NOMO-1 treated with dmso at 0.1 percent for 144 hours (cell line): ENCODE data around the gene FRY.

Source experiments
- DNase-seq: peaks from one replicate; lab custom pipeline; 2025; ENCODE audit not compliant: unreplicated experiment; lab: John Stamatoyannopoulos, UW

The FRY gene

DNA sequence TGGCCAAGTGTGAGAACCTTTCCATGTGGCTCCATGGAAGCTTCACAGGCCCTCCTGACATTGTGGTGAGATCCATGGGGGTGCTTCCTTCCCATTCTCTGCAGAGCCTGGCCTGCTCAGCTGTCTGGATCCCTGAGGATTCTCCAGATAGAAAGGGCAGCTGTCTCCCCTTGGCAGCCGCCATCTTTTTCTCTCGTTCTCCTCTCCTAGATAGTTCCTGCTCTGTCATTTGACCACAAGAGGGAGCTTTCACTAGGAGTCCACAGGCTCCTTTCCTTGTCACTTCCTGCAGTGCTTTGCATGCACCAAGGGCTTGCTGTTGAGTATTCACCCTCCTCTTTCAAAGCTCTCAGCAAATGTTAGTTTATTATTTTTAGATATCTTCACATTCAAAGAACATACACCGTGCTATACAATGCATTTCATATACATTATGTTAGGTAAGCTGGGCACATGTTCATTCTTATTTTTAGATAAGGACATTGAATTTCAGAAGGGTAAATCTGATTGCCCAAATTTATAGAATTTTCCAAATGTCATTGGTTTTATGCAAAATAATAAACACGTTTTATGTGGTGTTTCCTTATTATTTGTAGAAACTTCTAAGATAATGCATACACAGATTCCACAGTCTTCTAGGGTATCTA, 133.2 kb downstream of the FRY start:
- no peak for DNase-seq

DNA sequence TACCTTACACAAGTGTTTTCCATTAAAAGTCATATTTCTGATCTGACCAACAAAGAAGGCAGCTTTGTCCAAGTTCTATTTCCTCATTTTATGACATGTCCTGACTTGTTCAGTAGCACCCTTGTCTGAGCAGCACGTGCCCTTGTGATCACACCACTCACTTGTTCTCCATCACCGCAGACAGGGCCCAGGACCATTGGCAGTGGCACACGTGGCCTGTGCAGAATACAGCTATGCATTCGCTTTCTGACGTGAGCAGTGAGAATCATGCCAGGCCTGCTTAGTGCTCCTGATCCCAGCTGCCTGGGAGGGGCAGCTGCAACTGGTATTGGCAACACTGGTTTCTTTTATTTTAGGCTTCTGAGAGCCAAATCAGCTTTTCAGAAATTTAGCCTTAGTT, 134.2 kb downstream of the FRY start:
- peak; percentile 64 for DNase-seq

DNA sequence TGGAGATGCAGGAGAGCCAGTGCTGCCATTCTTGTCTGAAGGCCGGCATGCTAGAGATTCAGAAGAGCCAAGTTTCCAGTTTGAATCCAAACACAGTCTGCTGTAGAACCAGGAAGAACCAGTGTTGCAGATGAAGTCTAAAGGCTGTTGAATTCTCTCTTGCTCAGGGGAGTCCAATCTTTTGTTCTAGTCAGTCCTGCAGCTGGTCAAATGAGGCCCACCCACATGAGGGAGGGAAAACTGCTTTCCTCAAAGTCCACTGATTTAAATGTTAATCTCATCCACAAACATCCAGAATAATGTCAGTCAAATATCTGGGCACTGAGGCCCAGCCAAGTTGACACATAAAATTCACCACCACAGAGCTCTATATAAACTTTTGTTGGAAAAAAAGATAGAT, 136.6 kb downstream of the FRY start:
- DNase-seq = no peak

DNA sequence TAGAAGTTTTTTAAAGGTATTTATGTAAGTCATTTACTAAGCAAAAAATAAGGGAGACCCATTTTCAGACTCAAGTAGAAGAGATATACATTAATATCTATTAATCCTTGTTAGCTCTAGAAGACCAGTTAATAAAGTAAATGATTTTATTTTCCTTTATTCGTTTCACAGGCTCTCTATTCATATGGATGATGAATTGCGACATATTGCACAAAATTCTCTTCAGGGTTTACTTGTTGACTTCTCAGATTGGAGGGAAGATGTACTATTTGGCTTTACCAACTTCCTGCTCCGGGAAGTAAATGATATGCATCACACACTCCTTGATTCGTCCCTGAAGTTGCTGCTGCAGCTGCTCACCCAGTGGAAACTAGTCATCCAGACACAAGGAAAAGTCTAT, 139.3 kb downstream of the FRY start:
- DNase-seq = no peak

DNA sequence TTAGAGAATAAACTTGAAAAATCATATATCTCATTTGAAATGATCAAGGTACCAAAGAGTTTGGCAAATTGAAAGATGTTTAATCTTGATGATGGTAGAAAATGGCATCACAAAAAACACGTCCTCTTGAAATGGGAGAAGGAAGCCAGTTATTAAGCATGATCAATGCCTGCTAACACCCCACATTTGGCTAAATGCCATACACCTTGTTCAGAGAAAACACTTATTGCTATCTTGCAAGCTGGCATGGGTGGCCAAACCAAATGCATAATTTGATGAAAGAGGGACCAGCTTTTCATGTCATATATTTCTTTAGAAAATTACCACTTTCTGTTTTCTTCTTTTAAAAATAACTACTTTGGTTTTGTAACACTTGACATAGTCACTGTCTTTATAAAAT, 142.3 kb downstream of the FRY start:
- DNase-seq = no peak

DNA sequence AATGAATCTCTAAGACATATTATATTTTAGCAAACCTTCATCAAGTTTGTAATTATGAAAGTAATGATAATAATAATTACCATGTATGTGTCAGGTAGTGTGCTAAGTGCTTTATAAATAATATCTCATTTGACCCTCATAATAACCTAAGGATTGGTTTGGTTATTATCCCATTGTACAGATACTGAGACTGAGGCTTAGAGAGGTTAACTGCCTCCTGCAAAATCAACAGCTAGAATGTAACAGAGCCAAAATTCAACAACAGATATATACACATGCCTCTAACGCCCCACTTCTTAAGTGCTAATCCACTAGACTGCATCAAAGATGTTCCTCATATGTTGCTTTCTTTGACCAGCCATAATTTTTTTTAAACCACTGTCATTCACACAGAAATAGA, 142.8 kb downstream of the FRY start:
- DNase-seq = no peak

DNA sequence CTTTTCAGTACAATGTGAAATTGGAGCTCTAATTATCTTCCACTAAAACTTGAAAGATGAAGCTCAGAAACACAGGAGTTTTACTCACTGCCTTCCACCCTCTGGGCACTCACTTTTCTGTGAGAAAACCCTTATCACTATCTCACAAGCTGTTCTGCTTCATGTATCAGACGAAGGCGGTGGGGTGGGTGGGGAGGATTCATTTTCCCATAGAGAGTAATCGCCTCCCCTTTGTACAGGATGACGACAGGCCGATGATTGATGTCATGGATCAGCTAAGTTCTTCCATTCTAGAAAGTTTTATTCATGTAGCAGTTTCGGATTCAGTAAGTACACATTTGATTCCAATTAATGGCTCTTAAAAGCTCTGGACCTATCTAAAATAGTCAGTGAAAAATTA, 143.7 kb downstream of the FRY start:
- no peak for DNase-seq

DNA sequence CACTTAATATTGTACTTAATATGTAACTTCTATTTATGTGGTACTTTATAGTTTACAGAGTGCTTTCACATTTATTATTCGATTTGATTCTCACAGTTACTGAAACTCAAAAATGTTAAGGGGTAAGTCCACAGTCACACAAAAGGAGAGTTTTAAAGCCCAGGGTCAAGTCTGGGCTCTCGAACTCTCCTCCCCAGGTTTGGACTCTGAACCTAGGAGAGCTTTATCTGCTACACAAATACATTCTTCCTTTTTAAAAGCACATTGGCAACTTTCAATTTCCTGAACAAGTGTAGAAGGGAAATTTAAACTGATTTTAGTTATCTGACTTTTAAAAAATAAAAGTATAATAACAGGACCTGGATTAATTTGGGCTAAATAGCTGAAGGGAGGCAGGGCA, 144.4 kb downstream of the FRY start:
- no peak for DNase-seq

DNA sequence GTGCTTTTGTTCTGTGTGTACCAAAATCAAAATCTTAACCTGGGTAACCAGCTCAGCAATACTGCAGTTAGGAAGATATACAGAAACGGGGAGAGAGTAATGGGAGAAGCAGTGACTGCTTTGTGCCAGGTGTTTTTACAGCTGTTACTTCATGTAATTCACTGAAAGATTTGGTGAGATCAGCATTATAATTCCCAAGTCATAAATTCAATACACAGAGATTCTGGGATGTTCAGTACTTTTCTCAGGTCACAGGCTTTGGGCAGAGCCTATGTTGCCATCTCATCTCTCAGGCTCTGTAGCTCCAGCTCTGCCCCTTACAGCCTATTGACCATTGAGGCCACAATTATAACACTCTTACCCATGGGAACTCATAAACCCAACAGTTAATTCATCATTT, 145.1 kb downstream of the FRY start:
- no peak for DNase-seq

DNA sequence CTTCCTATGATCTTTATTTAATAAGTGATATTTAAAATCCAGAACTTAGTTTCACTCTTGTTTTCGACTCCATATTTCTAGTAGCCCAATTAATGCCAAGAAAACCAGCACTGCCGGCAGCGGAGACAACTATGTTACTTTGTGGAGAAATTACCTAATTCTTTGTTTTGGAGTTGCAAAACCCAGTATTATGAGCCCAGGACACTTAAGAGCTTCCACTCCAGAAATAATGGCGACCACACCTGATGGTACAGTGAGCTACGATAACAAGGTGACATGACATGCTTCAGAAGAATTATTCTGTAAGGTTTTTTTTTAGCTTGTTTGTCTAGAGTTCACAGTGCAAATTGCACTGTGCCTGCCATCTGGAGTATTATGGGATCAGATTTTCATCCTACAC, 147.2 kb downstream of the FRY start:
- DNase-seq = no peak

DNA sequence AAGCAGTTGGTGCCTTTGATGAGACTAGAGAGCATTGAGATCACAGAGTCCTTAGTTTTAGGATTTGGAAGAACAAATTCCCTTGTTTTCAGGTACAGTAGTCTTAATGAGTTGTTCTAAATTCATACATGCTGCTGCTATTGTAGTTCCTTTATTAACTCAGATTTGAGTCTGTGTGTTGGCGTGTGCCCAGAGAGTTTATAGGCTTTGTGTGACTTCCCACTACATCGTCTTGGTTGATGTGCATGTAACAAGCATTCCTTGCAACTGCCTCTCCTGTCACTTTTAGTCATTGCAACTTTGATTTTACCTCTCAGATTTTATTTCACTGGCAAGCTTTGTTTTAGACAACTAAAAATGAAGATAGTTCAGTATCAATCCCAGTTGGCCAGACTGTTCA, 148.1 kb downstream of the FRY start:
- no peak for DNase-seq

DNA sequence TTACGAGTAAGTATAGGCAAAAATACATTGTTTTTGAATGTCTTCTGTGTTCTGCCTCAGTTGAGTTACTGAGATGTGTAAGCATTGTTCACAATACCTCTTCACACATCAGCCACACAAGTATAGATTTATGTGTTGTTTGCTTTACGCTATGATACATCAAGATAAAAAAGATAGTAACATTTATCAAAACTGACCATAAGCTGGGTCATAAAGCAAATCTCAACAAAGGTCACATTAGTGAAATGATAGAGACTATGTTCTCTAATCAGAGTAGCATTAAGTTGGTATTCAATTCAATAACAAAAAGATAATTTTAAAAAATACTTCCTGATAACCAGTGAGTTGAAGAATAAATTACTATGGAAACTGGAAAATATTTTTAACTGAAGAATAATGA, 156.1 kb downstream of the FRY start:
- no peak for DNase-seq

DNA sequence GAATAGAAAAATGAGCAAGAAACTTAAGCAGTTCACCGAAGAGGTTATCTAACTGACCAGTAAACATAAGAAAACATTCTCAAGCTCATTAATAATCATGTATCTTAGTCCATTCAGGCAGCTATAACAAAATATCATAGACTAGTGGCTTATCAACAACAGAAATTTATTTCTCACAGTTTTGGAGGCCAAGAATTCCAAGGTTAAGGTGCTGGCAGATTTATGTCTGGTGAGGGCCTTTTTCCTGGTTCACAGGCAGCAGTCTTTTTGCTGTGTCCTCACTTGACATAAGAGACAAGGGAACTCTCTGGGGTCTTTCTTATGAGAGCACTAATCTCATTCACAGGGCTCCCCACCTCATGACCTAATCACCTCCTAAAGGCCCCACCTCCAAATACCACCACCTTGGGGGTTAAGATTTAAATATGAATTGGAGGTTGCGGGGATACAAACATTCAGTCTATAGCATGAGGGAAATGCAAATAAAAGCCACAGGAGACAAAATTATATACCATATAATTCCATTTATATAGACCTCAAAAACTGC, 160.0 kb downstream of the FRY start:
- DNase-seq = no peak

DNA sequence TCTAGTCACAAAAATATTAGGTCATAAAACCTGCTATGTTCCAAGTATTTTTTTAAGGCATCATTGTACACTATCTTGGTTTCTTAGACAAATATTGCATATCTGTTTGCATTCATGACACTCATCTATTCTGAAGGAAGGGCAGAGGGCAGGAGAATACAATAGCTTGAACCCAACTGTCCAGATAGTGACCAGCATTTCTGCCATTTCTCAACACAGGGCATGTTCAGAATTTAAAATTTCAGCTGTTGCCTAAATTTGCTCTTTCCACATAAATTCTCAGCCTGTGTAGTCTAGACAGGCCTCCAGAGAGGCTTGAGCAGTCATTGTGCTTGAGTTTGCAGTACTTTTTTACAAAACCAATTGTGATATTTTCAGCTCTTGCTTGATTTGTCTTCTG, 164.1 kb downstream of the FRY start:
- DNase-seq = no peak

DNA sequence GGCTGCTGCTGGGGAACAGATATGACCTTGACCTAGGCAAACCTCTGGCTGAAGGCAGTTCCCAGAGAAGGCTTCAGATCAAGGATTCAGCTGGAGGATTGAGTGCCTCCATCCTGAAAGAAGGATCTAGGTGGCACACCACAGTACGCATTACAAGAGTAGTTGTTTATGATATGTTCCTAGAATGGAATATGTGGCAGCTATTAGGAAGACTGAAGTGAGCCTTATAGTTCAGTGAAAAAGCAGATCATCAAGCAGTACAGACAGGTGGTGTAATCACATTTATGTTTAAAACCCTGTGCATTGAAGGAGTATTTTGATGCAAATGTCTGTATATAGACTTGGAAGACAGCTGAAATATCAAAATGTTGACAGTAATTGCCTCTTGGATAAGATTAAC, 167.6 kb downstream of the FRY start:
- DNase-seq = no peak

DNA sequence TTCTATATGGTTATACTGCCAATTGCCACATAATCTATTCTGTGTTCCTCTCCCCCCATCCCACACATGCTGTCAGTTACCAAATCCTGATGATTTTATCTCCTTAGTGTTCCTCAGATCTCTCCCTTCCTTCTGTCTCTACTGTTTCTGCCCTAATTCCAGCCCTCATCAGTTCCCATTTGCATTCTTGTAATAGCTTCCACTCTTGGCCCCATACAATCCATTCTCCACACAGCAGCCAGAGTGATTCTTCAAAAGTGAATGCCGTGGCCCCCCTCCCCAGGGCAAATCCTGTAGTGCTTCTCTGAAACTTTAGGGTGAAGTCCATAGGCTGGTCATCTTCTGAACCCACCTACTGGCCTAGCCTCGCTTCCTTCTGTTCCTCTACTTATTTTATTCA, 169.2 kb downstream of the FRY start:
- no peak for DNase-seq

DNA sequence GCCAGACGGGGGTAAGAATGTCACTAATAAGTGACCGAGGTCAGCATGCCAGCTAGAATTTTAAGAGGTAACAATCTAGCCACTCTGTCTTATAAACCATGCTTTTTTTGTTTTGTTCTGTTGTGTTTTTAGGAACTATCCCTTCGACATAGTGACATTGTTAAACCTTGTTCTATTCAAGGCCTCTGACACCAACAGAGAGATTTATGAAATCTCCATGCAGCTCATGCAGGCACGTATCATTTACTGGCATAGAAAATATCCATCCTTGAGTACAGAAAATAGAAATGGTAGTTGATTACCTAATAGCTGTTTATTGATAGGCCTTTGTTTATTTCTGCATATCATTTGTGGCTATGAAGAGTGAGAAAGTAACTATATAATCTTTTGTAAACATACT, 170.2 kb downstream of the FRY start:
- DNase-seq = no peak

DNA sequence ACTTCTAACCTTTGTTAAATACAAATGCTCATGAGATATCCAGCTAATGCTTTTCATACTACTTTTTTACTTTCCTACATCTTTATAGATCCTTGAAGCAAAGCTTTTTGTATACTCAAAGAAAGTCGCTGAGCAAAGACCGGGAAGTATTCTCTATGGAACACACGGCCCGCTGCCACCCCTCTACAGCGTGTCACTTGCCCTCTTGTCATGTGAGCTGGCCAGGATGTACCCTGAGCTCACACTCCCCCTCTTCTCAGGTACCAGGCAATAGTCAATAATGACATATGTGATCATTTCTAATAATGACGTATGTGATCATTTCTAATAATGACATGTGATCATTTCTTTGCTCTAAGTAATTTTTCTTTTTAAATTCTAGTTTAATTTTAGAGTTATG, 170.7 kb downstream of the FRY start:
- DNase-seq = no peak

DNA sequence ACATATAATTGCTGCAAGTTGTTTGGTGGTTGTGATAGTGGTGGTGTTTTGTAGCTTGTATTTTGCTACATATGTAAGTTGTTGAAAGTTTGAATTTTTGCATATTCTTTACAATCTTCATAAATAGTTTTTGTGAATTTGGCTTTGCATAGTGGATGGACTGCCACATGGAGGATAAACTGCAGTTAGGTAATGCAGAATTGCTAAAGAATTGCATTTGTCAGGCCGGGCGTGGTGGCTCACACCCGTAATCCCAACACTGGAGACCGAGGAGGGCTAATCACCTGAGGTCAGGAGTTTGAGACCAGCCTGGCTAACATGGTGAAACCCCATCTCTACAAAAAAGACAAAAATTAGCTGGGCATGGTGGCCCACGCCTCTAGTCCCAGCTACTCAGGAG, 171.6 kb downstream of the FRY start:
- DNase-seq = no peak

DNA sequence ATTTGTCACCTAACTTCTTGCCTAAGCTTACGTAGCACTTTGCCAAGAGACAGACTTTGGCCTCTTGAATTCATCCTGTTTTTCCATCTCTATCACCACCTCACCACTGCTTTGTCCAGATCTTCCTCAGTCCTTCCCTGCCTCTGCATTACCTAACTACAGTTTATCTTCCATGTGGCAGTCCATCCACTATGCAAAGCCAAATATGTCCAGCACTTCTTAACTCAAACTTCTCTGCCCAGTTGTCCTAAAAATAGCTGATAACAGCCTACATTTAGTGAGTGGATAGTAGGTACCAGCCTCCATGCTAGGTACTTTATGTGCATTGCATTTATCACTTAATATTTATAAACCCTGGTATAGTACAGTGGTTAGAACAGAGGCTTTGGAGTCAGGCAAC, 172.2 kb downstream of the FRY start:
- no peak for DNase-seq

DNA sequence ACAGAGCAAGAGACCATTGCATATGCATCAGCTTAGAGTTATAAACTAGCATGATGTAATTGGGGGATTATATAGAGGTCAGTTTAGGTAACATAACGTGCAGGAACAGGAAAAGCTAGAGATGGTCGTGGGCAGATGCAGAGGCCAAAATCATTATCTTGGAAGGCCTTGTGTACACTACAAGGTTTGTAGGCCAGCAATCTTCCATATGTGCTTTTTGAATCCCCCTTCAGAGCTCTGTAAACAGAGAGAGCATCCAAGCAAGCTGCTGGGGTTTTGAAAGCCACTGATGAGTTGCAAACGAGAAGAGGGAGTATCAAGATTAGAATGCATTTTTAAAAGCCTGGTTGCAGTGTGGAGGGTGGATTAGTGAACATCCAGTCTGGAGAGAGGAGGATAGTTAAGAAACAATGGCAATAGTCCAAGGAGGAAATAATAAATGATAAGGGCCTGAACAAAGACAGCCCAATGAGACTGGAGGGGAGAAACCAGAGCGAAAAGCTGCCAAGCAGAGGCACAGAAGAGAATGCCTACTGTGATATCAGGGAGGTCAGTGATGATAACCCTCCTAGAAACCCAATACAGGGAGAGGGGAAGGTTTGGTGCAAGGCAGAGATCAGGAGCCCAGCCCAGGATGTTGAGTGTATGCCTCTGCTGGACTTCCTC, 174.0 kb downstream of the FRY start:
- no peak for DNase-seq

DNA sequence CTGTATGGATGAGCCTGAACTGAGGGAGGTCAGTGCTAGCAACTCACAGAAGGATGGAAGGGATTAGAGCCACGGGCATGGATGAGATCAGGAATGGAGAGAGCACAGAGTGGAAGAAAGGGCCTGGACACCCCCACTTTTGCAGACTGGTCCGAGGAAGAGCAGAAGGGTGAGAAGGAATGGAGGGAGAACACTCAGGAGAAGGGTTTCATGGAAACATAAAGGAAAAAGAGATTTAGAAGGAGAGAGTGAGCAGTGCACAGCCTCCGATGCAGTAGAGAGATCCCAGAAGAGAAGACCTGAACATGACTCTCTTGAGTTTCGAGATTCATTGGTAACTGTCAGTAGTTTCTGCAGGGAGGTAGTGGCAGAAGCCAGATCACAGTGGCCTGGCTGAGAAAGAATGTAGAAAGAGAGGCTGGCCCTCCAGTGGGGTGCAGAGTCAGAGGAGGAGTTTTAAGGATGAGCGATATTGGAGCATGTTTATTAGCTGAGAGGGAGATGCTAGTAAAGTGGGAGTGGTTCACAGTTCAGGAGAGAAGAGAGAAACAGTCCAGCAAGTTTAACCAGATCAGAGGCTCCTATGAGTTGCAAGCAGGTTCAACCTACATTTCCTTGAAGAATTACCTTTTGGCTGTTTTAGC, 174.6 kb downstream of the FRY start:
- DNase-seq = no peak

DNA sequence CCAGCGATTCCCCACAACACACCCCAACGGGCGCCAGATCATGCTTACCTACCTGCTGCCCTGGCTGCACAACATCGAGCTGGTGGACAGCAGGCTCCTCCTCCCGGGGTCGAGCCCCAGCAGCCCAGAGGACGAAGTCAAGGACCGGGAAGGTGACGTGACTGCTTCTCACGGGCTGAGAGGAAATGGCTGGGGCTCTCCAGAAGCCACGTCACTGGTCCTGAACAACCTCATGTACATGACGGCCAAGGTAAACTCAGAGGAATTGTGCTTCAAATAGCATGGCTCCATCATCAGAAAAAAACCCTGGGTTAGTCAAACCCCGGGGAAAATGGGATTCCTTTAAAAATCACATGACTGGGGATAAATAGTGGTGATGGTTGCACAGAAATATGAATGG, 177.3 kb downstream of the FRY start:
- DNase-seq = no peak
